Measurements from ENCODE around the gene NOTCH1. TPM values are rescaled to one million over a fixed set of nuclear protein-coding genes. Genes with fewer than 3 reads are reported as not detected.

Gene NOTCH1
- polyA plus RNA-seq, 6 donors from 2014 or later = 0.05 to 8.0 (median 2.4) TPM

GRCh38 chr9:136572828-136573625, 27.2 kb upstream of the NOTCH1 start:
- no peaks in the 10 kb centered on the region for H3K36me3 Mint-ChIP-seq

DNA sequence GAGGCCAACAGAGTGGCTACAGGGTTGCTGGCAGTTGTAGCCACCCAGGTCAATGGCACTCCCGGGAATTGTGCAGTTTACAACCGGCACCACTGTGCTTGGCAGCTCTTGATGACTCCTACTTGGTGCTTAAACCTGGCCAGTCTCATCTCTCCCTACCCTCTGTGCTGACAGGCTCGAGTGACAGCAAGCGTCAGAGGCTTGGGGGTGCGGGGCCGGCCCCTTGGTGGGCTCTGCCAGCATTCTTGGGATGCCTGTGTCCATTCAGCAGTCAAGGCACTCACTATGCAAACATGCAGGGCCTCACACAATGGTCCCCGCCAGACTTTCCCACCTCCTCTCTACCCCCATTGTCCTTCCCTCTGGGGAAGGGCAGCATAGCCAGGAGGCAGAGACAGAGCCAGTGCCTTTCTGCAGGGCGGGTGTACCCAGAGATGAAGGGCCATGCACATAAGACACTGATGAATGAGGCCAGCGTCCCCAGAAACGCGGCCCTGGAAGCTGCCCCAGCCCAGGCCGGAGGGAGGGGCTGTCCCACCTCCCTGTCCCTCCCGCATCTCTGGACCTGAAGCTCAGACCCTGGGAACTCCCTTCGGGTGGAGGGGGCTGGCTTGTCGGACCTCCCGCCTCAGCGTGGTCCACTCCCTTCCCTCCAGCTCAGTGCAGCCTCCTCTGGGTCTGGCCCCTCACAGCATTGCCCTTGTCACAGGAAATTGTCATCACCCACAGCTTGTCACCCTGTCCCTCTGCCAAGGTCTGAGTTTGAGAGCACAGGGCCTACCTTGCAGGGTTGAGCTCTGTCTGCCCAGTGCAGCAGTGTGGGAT, 26.4 kb upstream of the NOTCH1 start:
- no peak overlapping the region for H3K4me3 Mint-ChIP-seq
- H3K36me3 Mint-ChIP-seq = no peaks in the 10 kb centered on the region
- H3K4me1 Mint-ChIP-seq = peaks cover 0 to 7% (median 5%) of the 10 kb centered on the region in 3 donors
- H3K9me3 Mint-ChIP-seq = peaks cover 0 to 5% (median 0%) of the 10 kb centered on the region in 7 donors
- peak overlapping the region in 2 of 6 donors; percentile 52 to 93 for H3K27ac Mint-ChIP-seq
- H3K27me3 Mint-ChIP-seq = peaks cover 0 to 5% (median 0%) of the 10 kb centered on the region in 3 donors
- ATAC-seq (ENCODE audit: low read depth in 2 of 2) (no peak), DNase-seq (no peak)

More at GRCh38 chr9:136572828-136573625, 27.2 kb upstream of the NOTCH1 start:
- Mint-ChIP-seq H3K27ac (no peak overlapping the region), H3K4me3 (no peak overlapping the region), H3K9me3 (peaks cover 0 to 5% (median 0%) of the 10 kb centered on the region in 7 donors), H3K4me1 (peaks cover 0 to 7% (median 5%) of the 10 kb centered on the region in 3 donors), H3K27me3 (peaks cover 0 to 5% (median 0%) of the 10 kb centered on the region in 3 donors)
- ATAC-seq (ENCODE audit: low read depth in 2 of 2) = no peak
- no peak for DNase-seq

DNA sequence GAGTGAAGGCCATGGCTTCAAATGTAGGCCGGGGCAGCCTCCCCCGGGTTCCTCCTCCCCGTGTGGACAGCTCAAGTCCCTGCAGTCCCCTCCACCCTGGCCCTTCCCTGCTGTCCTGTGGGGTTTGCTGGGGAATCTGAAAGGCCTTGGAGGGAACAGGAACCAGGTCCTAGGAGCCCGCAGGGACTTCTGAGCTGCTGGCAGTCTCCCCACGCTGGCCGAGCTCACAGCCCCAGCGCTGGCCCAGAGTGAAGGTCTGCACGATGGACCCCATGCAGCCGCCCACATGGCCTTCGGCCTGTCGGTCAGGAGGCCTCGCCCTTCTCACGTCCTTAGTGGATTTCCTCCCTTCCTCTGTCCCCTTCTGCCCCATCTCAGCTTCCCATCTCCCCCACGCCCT, 25.7 kb upstream of the NOTCH1 start:
- Mint-ChIP-seq H3K27ac (peak overlapping the region in 1 of 6 donors; percentile 52), H3K27me3 (peaks cover 0 to 5% (median 0%) of the 10 kb centered on the region in 3 donors), H3K4me3 (no peak overlapping the region), H3K36me3 (no peaks in the 10 kb centered on the region), H3K9me3 (peaks cover 0 to 5% (median 0%) of the 10 kb centered on the region in 7 donors), H3K4me1 (peaks cover 0 to 7% (median 5%) of the 10 kb centered on the region in 3 donors)
- ATAC-seq (ENCODE audit: low read depth in 2 of 2) (no peak), DNase-seq (no peak)

DNA sequence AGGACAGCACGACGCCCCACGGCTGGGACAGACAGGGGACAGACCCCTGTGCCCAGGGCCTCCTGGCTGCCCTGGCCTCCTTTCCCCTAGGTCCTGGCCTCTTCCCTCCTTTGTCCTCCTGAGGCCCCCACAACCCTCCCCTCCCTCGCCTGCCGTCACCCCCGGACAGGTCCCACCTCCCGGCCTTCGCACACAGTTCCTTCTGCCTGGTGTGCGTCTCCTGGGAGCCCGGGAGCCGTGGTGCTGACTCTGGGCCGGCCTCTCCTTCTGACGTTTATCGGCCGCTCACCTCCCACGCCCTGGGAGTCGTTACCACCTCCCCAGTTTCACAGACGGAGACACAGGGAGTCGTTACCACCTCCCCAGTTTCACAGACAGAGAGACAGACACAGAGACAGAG, 25.1 kb upstream of the NOTCH1 start:
- peaks cover 0 to 5% (median 0%) of the 10 kb centered on the region in 3 donors for H3K27me3 Mint-ChIP-seq
- peaks cover 0 to 5% (median 0%) of the 10 kb centered on the region in 7 donors for H3K9me3 Mint-ChIP-seq
- DNase-seq (no peak), ATAC-seq (ENCODE audit: low read depth in 2 of 2) (no peak)
- H3K27ac Mint-ChIP-seq = peak overlapping the region in 2 of 6 donors; percentile 26 to 95
- peak overlapping the region in 1 of 8 donors; percentile 72 for H3K4me3 Mint-ChIP-seq
- H3K36me3 Mint-ChIP-seq = no peaks in the 10 kb centered on the region
- peaks cover 0 to 7% (median 5%) of the 10 kb centered on the region in 3 donors for H3K4me1 Mint-ChIP-seq

- no peak overlapping the region for H3K27ac Mint-ChIP-seq
- peaks cover 0 to 5% (median 0%) of the 10 kb centered on the region in 3 donors for H3K27me3 Mint-ChIP-seq
- peaks cover 0 to 5% (median 0%) of the 10 kb centered on the region in 7 donors for H3K9me3 Mint-ChIP-seq
- no peak overlapping the region for H3K4me3 Mint-ChIP-seq
- H3K36me3 Mint-ChIP-seq = no peaks in the 10 kb centered on the region
- peaks cover 0 to 7% (median 5%) of the 10 kb centered on the region in 3 donors for H3K4me1 Mint-ChIP-seq
- DNase-seq = no peak
- no peak for ATAC-seq (ENCODE audit: low read depth in 2 of 2)
Measured at GRCh38 chr9:136570191-136570845, 24.5 kb upstream of the NOTCH1 start.

- Mint-ChIP-seq H3K27ac (no peak overlapping the region), H3K27me3 (peaks cover 0 to 5% (median 0%) of the 10 kb centered on the region in 3 donors), H3K36me3 (no peaks in the 10 kb centered on the region), H3K4me1 (peaks cover 0 to 7% (median 5%) of the 10 kb centered on the region in 3 donors), H3K9me3 (peaks cover 0 to 5% (median 0%) of the 10 kb centered on the region in 7 donors), H3K4me3 (no peak overlapping the region)
- DNase-seq (no peak), ATAC-seq (ENCODE audit: low read depth in 2 of 2) (no peak)
Measured at GRCh38 chr9:136569526-136570148, 23.8 kb upstream of the NOTCH1 start.

GRCh38 chr9:136568288-136569081, 22.6 kb upstream of the NOTCH1 start:
- H3K27ac Mint-ChIP-seq = no peak overlapping the region
- ATAC-seq (ENCODE audit: low read depth in 2 of 2) (no peak), DNase-seq (no peak)
- H3K4me3 Mint-ChIP-seq = no peak overlapping the region
- peaks cover 0 to 7% (median 5%) of the 10 kb centered on the region in 3 donors for H3K4me1 Mint-ChIP-seq
- no peaks in the 10 kb centered on the region for H3K36me3 Mint-ChIP-seq
- peaks cover 0 to 5% (median 0%) of the 10 kb centered on the region in 3 donors for H3K27me3 Mint-ChIP-seq
- H3K9me3 Mint-ChIP-seq = peaks cover 0 to 5% (median 0%) of the 10 kb centered on the region in 7 donors

DNA sequence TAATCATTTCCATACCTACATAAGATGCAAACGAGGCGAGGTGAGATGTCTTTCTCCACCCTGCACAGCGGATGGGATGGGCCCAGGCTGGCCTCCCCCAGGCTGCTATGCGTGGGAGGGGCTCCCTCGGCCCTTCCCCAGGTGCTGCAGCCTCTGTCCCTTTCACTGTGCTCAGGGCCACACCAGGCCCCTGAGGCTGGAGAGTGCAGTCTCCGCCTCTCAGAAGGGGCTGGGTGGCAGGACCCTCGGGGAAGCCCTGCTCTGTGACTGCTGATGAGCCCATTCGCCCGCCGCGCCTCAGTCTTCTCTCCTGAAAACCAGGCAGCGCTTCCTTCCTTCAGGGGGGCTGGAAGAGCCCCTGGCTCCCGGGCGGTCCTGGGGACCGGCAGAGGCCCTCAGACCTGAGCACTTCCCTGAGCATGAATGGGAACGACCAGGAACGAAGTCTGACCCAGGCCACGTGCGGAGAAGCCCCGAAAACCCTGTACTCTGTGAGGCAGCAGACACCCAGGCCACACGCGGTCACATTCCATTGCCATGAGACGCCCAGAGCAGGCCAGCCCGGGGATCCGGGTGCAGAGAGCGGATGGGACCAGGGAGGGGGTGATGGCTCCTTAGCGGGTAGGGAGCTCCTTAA, 21.9 kb upstream of the NOTCH1 start:
- no peak overlapping the region for H3K4me3 Mint-ChIP-seq

GRCh38 chr9:136566901-136567300, 21.1 kb upstream of the NOTCH1 start:
- Mint-ChIP-seq H3K4me3 (no peak overlapping the region), H3K9me3 (peaks cover 0 to 5% (median 0%) of the 10 kb centered on the region in 7 donors), H3K36me3 (no peaks in the 10 kb centered on the region), H3K4me1 (peaks cover 0 to 7% (median 5%) of the 10 kb centered on the region in 3 donors), H3K27ac (no peak overlapping the region), H3K27me3 (no peaks in the 10 kb centered on the region)
- ATAC-seq (ENCODE audit: low read depth in 2 of 2) (no peak), DNase-seq (no peak)

More for the DNA sequence above, 21.9 kb upstream of the NOTCH1 start:
- DNase-seq = no peak
- Mint-ChIP-seq H3K4me1 (peaks cover 0 to 7% (median 5%) of the 10 kb centered on the region in 3 donors), H3K36me3 (no peaks in the 10 kb centered on the region), H3K9me3 (peaks cover 0 to 5% (median 0%) of the 10 kb centered on the region in 7 donors), H3K27ac (no peak overlapping the region), H3K27me3 (peaks cover 0 to 2% (median 0%) of the 10 kb centered on the region in 3 donors)
- no peak for ATAC-seq (ENCODE audit: low read depth in 2 of 2)

GRCh38 chr9:136566553-136566895, 20.7 kb upstream of the NOTCH1 start:
- Mint-ChIP-seq H3K36me3 (no peaks in the 10 kb centered on the region), H3K4me1 (peaks cover 0 to 7% (median 5%) of the 10 kb centered on the region in 3 donors), H3K9me3 (peaks cover 0 to 5% (median 0%) of the 10 kb centered on the region in 7 donors), H3K4me3 (no peak overlapping the region), H3K27me3 (no peaks in the 10 kb centered on the region), H3K27ac (no peak overlapping the region)
- DNase-seq (no peak), ATAC-seq (ENCODE audit: low read depth in 2 of 2) (no peak)

GRCh38 chr9:136565715-136566552, 20.1 kb upstream of the NOTCH1 start:
- H3K4me3 Mint-ChIP-seq = peak overlapping the region in 1 of 8 donors; percentile 29

More at GRCh38 chr9:136565715-136566552, 20.1 kb upstream of the NOTCH1 start:
- H3K4me1 Mint-ChIP-seq = peaks cover 0 to 7% (median 5%) of the 10 kb centered on the region in 3 donors
- no peaks in the 10 kb centered on the region for H3K36me3 Mint-ChIP-seq
- H3K27ac Mint-ChIP-seq = no peak overlapping the region
- peaks cover 0 to 5% (median 0%) of the 10 kb centered on the region in 7 donors for H3K9me3 Mint-ChIP-seq
- ATAC-seq (ENCODE audit: low read depth in 2 of 2) (no peak), DNase-seq (no peak)
- H3K27me3 Mint-ChIP-seq = no peaks in the 10 kb centered on the region

Measured in naive B cell (primary cell).